GM12878 (cell line): ENCODE data around the gene HSPBAP1. TPM values are rescaled to one million over a fixed set of nuclear protein-coding genes. Genes with fewer than 3 reads are reported as not detected.

Source experiments
- BHLHE40 ChIP-seq, 2 experiments: fragments of 450-650 bp in 1 of 2; IDR thresholded peaks; 2 replicates each; pipeline ENCODE4 v1.6.1; 2011 to 2017; ENCODE audit warnings: low read depth in 2 of 2, borderline replicate concordance in 1 of 2, improper control_type of control experiment in 1 of 2, low read length in 1 of 2, mild to moderate bottlenecking in 1 of 2
- CBX5 ChIP-seq: sonication (generic); IDR thresholded peaks from 2 replicates; pipeline ENCODE4 v1.6.1; 2016; ENCODE audit warnings: low read depth, moderate library complexity, mild to moderate bottlenecking, inconsistent platforms
- EED ChIP-seq: sonication (generic); IDR thresholded peaks from 2 replicates; pipeline ENCODE4 v1.6.1; 2016; ENCODE audit warnings: antibody characterized with exemption, low read depth
- EGR1 ChIP-seq, 2 experiments: IDR thresholded peaks; 1 replicate in 1 of 2; 2 replicates in 1 of 2; pipeline ENCODE4 v1.6.1; 2011 to 2012; ENCODE audit warnings: low read depth in 2 of 2, low read length in 2 of 2, borderline replicate concordance in 1 of 2, mild to moderate bottlenecking in 1 of 2, moderate library complexity in 1 of 2
- IKZF1 ChIP-seq: fragments of 450-650 bp; conservative IDR thresholded peaks from 2 replicates; pipeline ENCODE4 v1.6.1; 2017; ENCODE audit warnings: antibody characterized with exemption, mild to moderate bottlenecking
- JUNB ChIP-seq: IDR thresholded peaks from 2 replicates; pipeline ENCODE4 v1.6.1; 2016; ENCODE audit warnings: antibody characterized with exemption, mild to moderate bottlenecking
- MEF2A ChIP-seq: IDR thresholded peaks from 2 replicates; pipeline ENCODE4 v1.6.1; 2011; ENCODE audit warnings: low read depth, mild to moderate bottlenecking, low read length, moderate library complexity; ENCODE audit not compliant: insufficient read depth
- MTA2 ChIP-seq: fragments of 450-650 bp; IDR thresholded peaks from 2 replicates; pipeline ENCODE4 v1.6.1; 2016; ENCODE audit warnings: low read depth, mild to moderate bottlenecking, moderate library complexity
- MXI1 ChIP-seq: fragments of 150-350 bp; IDR thresholded peaks from 2 replicates; pipeline ENCODE4 v1.6.1; 2011; ENCODE audit warnings: low read depth, mild to moderate bottlenecking, inconsistent platforms, low read length, improper control_type of control experiment
- NBN ChIP-seq: fragments of 450-650 bp; IDR thresholded peaks from 2 replicates; pipeline ENCODE4 v1.6.1; 2016
- NR2F1 ChIP-seq: fragments of 450-650 bp; conservative IDR thresholded peaks from 2 replicates; pipeline ENCODE4 v1.6.1; 2017; ENCODE audit warnings: mild to moderate bottlenecking
- PAX8 ChIP-seq: fragments of 450-650 bp; IDR thresholded peaks from 2 replicates; pipeline ENCODE4 v1.6.1; 2017; ENCODE audit warnings: mild to moderate bottlenecking, moderate library complexity
- POLR2AphosphoS2 ChIP-seq: IDR thresholded peaks from 2 replicates; pipeline ENCODE4 v1.6.1; 2011; ENCODE audit warnings: low read depth, mild to moderate bottlenecking, low read length, improper control_type of control experiment, moderate library complexity
- RAD51 ChIP-seq: fragments of 450-650 bp; IDR thresholded peaks from 2 replicates; pipeline ENCODE4 v1.6.1; 2016; ENCODE audit warnings: moderate library complexity, mild to moderate bottlenecking, inconsistent platforms
- RBBP5 ChIP-seq: fragments of 200-600 bp; sonication (generic); conservative IDR thresholded peaks from 2 replicates; pipeline ENCODE4 v1.6.1; 2016
- SIX5 ChIP-seq: IDR thresholded peaks from 2 replicates; pipeline ENCODE4 v1.6.1; 2011; ENCODE audit warnings: mild to moderate bottlenecking, low read depth, low read length, moderate library complexity; ENCODE audit not compliant: severe bottlenecking
- ZBTB40 ChIP-seq: fragments of 450-650 bp; IDR thresholded peaks from 2 replicates; pipeline ENCODE4 v1.6.1; 2016; ENCODE audit warnings: mild to moderate bottlenecking, moderate library complexity, borderline replicate concordance
- polyA plus RNA-seq, 11 experiments: library from polyadenylated mRNA; depleted of rRNA in 4 of 11; unstranded in 6 of 11; stranded (reverse) in 5 of 11; fragments of >200 nt; fragmentation: Nextera tagmentation in 4 of 11; fragmentation: Illumina TruSeq in 1 of 11; extraction: Ambion mirVana in 4 of 11; extraction: Trizol in 1 of 11; gene quantifications; 1 replicate in 1 of 11; 2 replicates in 10 of 11; pipeline versions ENCODE4 v1.2.1 to v1.2.3, GENCODE V29; 2011 to 2016; ENCODE audit warnings: inconsistent platforms in 2 of 11, missing spikeins in 2 of 11, low read depth in 1 of 11
- total RNA-seq, 4 experiments: library from RNA; depleted of rRNA in 3 of 4; stranded (reverse); fragments of >200 nt in 3 of 4; fragmentation: Illumina TruSeq in 1 of 4; extraction: Trizol in 1 of 4; gene quantifications; 2 replicates each; pipeline versions ENCODE4 v1.2.1 to v1.2.3, GENCODE V29; 2013 to 2021
- TF ChIP-seq, protein P1 (sequence below): fragments of 450-650 bp; IDR thresholded peaks from 2 replicates; pipeline ENCODE4 v1.6.1; 2016; ENCODE audit warnings: mild to moderate bottlenecking
- TF ChIP-seq, protein P2 (sequence below): fragments of 450-650 bp; IDR thresholded peaks from 2 replicates; pipeline ENCODE4 v1.6.1; 2016; ENCODE audit warnings: mild to moderate bottlenecking
- TF ChIP-seq, protein P3 (sequence below): IDR thresholded peaks from 2 replicates; pipeline ENCODE4 v1.6.1; 2012; ENCODE audit warnings: mild to moderate bottlenecking, low read depth, low read length

Gene HSPBAP1
- total and polyA plus RNA-seq, 10 of the 15 experiments (the other 5 are each of a cell fraction or from before 2014, with no cell fraction given): 3.2 to 10.3 (median 7.9) TPM

GRCh38 chr3:122773944-122774509 is 19.6 kb downstream of the HSPBAP1 start (continued):
- no peak for TF ChIP-seq ZBTB40
- TF ChIP-seq, protein P1, sequence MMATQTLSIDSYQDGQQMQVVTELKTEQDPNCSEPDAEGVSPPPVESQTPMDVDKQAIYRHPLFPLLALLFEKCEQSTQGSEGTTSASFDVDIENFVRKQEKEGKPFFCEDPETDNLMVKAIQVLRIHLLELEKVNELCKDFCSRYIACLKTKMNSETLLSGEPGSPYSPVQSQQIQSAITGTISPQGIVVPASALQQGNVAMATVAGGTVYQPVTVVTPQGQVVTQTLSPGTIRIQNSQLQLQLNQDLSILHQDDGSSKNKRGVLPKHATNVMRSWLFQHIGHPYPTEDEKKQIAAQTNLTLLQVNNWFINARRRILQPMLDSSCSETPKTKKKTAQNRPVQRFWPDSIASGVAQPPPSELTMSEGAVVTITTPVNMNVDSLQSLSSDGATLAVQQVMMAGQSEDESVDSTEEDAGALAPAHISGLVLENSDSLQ: peak; percentile 80
- 0 out of 2 replicates have a peak, but pooled peaks have one; percentile 45 for TF ChIP-seq RBBP5
- TF ChIP-seq SIX5: no peak
- TF ChIP-seq EED: 0 out of 2 replicates have a peak, but pooled peaks have one; percentile 44
- peak in 1 of 2 experiments; percentile 13; a peak in 1 of 4 replicates for TF ChIP-seq BHLHE40 (IDR thresholded peaks at IDR 0.05; ENCODE audit: borderline replicate concordance in 1 of 2, low read depth in 2 of 2, low read length in 1 of 2)
- no peak for TF ChIP-seq POLR2AphosphoS2
- TF ChIP-seq MTA2: peak; percentile 79
- TF ChIP-seq JUNB: no peak
- TF ChIP-seq MEF2A: no peak
- TF ChIP-seq MXI1: no peak
- TF ChIP-seq, protein P2, sequence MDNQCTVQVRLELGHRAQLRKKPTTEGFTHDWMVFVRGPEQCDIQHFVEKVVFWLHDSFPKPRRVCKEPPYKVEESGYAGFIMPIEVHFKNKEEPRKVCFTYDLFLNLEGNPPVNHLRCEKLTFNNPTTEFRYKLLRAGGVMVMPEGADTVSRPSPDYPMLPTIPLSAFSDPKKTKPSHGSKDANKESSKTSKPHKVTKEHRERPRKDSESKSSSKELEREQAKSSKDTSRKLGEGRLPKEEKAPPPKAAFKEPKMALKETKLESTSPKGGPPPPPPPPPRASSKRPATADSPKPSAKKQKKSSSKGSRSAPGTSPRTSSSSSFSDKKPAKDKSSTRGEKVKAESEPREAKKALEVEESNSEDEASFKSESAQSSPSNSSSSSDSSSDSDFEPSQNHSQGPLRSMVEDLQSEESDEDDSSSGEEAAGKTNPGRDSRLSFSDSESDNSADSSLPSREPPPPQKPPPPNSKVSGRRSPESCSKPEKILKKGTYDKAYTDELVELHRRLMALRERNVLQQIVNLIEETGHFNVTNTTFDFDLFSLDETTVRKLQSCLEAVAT: 0 out of 2 replicates have a peak, but pooled peaks have one; percentile 40
- TF ChIP-seq, protein P3, sequence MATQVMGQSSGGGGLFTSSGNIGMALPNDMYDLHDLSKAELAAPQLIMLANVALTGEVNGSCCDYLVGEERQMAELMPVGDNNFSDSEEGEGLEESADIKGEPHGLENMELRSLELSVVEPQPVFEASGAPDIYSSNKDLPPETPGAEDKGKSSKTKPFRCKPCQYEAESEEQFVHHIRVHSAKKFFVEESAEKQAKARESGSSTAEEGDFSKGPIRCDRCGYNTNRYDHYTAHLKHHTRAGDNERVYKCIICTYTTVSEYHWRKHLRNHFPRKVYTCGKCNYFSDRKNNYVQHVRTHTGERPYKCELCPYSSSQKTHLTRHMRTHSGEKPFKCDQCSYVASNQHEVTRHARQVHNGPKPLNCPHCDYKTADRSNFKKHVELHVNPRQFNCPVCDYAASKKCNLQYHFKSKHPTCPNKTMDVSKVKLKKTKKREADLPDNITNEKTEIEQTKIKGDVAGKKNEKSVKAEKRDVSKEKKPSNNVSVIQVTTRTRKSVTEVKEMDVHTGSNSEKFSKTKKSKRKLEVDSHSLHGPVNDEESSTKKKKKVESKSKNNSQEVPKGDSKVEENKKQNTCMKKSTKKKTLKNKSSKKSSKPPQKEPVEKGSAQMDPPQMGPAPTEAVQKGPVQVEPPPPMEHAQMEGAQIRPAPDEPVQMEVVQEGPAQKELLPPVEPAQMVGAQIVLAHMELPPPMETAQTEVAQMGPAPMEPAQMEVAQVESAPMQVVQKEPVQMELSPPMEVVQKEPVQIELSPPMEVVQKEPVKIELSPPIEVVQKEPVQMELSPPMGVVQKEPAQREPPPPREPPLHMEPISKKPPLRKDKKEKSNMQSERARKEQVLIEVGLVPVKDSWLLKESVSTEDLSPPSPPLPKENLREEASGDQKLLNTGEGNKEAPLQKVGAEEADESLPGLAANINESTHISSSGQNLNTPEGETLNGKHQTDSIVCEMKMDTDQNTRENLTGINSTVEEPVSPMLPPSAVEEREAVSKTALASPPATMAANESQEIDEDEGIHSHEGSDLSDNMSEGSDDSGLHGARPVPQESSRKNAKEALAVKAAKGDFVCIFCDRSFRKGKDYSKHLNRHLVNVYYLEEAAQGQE: no peak
- TF ChIP-seq NBN: peak; percentile 80
- no peak for TF ChIP-seq EGR1 (IDR thresholded peaks at IDR 0.05; ENCODE audit: borderline replicate concordance in 1 of 2, low read depth in 2 of 2, low read length in 2 of 2)
- peak; percentile 42; the same call in 1 of the 2 replicates for TF ChIP-seq IKZF1
- no peak for TF ChIP-seq CBX5
- peak; percentile 52 for TF ChIP-seq RAD51
- TF ChIP-seq PAX8: no peak
- peak; percentile 78 for TF ChIP-seq NR2F1
